Vagina (tissue), 2 donors: ENCODE results near the gene FAM53B.

Experiments used
- POLR2A ChIP-seq, 2 donors: fragments of 450-650 bp; IDR thresholded peaks; one replicate each; pipeline ENCODE4 v1.6.1; 2017; ENCODE audit warnings: antibody characterized with exemption in 2 of 2, mild to moderate bottlenecking in 2 of 2, moderate library complexity in 2 of 2
- POLR2AphosphoS5 ChIP-seq, 2 donors: sonication (generic); formaldehyde crosslinking; IDR thresholded peaks; one replicate each; pipeline ENCODE4 v1.9.0; 2017; ENCODE audit warnings: antibody characterized with exemption in 2 of 2, mild to moderate bottlenecking in 2 of 2, low read depth in 1 of 2; ENCODE audit not compliant: insufficient read depth in 1 of 2
- TF ChIP-seq, protein P1 (sequence below), 3 experiments: fragments of 450-650 bp in 2 of 3; fragments of 200-600 bp in 1 of 3; sonication (generic) in 1 of 3; IDR thresholded peaks; one replicate each; pipeline ENCODE4 v1.5.1; 2017 to 2019; ENCODE audit warnings: antibody characterized with exemption in 3 of 3, mild to moderate bottlenecking in 2 of 3, moderate library complexity in 2 of 3

GRCh38 chr10:124748953-124749645, 4.9 kb upstream of the FAM53B start:
- TF ChIP-seq, protein P1, sequence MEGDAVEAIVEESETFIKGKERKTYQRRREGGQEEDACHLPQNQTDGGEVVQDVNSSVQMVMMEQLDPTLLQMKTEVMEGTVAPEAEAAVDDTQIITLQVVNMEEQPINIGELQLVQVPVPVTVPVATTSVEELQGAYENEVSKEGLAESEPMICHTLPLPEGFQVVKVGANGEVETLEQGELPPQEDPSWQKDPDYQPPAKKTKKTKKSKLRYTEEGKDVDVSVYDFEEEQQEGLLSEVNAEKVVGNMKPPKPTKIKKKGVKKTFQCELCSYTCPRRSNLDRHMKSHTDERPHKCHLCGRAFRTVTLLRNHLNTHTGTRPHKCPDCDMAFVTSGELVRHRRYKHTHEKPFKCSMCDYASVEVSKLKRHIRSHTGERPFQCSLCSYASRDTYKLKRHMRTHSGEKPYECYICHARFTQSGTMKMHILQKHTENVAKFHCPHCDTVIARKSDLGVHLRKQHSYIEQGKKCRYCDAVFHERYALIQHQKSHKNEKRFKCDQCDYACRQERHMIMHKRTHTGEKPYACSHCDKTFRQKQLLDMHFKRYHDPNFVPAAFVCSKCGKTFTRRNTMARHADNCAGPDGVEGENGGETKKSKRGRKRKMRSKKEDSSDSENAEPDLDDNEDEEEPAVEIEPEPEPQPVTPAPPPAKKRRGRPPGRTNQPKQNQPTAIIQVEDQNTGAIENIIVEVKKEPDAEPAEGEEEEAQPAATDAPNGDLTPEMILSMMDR (IDR thresholded peaks at IDR 0.05) = no peak
- TF ChIP-seq POLR2A (IDR thresholded peaks at IDR 0.05) (no peak), POLR2AphosphoS5 (IDR thresholded peaks at IDR 0.05; ENCODE audit: insufficient read depth in 1 of 2, low read depth in 1 of 2) (no peak)
